Loucy (cell line): ENCODE results near the gene TMED1.

ENCODE experiments used
- EZH2phosphoT487 ChIP-seq: fragments of 200-600 bp; IDR thresholded peaks from 2 replicates; pipeline ENCODE4 v1.6.1; 2018; ENCODE audit warnings: antibody characterized with exemption, mild to moderate bottlenecking, moderate library complexity, borderline replicate concordance
- TF ChIP-seq, protein P1 (sequence below): fragments of 200-600 bp; sonication (generic); conservative IDR thresholded peaks from 2 replicates; pipeline ENCODE4 v1.5.1; 2014; ENCODE audit warnings: mild to moderate bottlenecking, antibody characterized with exemption, low read length

GRCh38 chr19:10842788-10843187 lies 6.8 kb upstream of the TMED1 start:
- TF ChIP-seq, protein P1, sequence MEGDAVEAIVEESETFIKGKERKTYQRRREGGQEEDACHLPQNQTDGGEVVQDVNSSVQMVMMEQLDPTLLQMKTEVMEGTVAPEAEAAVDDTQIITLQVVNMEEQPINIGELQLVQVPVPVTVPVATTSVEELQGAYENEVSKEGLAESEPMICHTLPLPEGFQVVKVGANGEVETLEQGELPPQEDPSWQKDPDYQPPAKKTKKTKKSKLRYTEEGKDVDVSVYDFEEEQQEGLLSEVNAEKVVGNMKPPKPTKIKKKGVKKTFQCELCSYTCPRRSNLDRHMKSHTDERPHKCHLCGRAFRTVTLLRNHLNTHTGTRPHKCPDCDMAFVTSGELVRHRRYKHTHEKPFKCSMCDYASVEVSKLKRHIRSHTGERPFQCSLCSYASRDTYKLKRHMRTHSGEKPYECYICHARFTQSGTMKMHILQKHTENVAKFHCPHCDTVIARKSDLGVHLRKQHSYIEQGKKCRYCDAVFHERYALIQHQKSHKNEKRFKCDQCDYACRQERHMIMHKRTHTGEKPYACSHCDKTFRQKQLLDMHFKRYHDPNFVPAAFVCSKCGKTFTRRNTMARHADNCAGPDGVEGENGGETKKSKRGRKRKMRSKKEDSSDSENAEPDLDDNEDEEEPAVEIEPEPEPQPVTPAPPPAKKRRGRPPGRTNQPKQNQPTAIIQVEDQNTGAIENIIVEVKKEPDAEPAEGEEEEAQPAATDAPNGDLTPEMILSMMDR: no peak
- TF ChIP-seq EZH2phosphoT487: no peak
